ENCODE measurements around the gene XYLT2.

The XYLT2 gene

DNA sequence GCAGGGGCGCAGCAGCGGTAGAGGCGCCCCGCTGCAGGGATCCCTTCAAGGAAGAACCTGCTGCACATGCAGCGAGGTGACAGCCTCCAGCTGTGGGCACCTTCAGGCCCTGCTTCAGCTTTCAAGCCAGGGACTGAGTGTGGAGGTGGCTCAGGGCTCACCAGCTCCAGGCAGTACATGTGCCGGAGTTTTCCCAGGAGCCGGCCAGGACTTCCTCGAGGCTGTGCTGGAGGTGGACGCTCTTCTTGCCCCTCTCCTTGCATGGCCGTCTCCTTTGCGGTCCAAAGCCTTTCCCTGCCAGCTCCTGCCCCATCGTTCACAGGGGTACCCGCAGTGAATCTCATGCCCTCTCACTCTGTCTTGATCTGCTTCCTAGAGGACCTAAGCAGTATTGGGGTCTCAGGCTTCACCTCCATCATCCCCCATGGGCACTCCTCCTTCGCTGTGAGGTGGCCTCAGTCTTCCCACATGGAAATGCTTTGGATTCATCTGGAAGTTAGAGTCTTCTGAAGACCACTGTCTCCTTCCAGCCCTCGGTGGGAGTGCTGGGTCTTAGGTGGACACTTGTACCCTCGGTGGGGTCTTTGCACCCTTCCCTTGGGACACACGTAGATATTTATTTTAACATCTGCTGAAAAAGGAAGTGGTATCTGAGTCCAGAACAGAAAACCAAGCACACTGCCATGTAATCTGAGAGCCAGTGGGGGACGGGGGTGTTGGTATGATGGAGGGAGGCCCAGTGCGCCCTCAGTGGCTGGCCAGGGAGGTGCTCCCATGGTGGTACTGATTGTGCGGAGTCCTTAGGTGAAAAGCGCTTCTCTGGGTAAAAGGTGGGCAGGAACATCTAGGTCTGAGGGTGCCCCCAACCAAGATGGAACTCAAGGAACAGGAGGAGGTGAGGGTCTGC is 7.0 kb downstream of the XYLT2 start:
- Mint-ChIP-seq H3K27ac (peak overlapping the region in 1 of 2 donors; percentile 79), H3K4me1 (peaks cover 22% of the 10 kb centered on the region), H3K4me3 (no peak overlapping the region), H3K9me3 (no peaks in the 10 kb centered on the region), H3K27me3 (no peaks in the 10 kb centered on the region)
- no peak for ATAC-seq
- DNase-seq: no peak

DNA sequence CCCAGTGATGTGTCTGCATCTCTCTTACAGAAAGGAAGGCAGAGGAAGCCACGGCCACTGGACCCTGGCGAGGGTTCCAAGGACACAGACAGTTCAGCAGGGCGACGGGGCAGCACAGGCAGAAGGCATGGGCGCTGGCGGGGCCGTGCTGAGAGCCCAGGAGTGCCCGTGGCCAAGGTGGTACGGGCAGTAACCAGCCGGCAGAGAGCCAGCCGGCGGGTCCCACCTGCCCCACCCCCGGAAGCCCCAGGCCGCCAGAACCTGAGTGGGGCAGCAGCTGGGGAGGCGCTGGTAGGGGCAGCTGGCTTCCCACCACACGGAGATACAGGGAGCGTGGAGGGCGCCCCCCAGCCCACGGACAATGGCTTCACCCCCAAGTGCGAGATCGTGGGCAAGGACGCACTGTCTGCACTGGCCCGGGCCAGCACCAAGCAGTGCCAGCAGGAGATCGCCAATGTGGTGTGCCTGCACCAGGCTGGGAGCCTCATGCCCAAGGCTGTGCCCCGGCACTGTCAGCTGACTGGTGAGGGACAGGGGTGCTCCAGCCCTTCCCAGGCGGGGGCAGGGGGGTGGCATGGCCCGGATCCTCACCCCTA is 7.8 kb downstream of the XYLT2 start:
- Mint-ChIP-seq H3K27ac (no peak overlapping the region), H3K9me3 (no peaks in the 10 kb centered on the region), H3K4me1 (peaks cover 15% of the 10 kb centered on the region), H3K27me3 (no peaks in the 10 kb centered on the region), H3K4me3 (no peak overlapping the region)
- DNase-seq (no peak), ATAC-seq (peak; percentile 18)

DNA sequence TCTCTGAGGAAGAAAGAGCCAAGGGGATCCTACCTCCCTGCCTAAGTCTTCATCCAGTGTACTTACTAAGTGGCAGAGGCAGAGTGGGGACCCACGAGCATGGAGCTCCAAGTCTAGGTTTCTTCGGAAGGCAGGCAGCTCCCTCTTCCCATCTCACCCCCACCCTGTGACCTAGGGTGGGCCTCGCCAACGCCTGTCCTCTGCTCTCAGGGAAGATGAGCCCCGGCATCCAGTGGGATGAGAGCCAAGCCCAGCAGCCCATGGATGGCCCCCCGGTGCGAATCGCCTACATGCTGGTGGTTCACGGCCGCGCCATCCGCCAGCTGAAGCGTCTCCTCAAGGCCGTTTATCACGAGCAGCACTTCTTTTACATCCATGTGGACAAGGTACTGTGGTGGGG is 8.3 kb downstream of the XYLT2 start:
- H3K9me3 Mint-ChIP-seq: no peaks in the 10 kb centered on the region
- H3K4me3 Mint-ChIP-seq: peak overlapping the region in 1 of 2 donors; percentile 49
- DNase-seq (no peak), ATAC-seq (peak; percentile 6)
- H3K27me3 Mint-ChIP-seq: no peaks in the 10 kb centered on the region
- H3K4me1 Mint-ChIP-seq: peaks cover 10% of the 10 kb centered on the region
- peak overlapping the region in 1 of 2 donors; percentile 91 for H3K27ac Mint-ChIP-seq

DNA sequence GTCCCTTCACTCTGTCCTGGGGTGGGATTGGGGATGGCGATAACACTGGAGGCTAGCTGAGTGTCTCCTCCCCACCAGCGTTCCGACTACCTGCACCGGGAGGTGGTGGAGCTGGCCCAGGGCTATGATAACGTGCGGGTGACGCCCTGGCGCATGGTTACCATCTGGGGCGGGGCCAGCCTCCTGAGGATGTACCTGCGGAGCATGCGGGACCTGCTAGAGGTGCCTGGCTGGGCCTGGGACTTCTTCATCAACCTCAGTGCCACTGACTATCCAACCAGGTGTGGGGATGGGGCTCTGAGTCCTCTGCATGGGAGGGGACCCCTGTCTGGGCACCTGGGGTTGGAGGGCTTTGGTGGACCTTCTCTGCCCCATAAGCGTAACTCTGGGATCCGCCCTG is 8.8 kb downstream of the XYLT2 start:
- H3K4me1 Mint-ChIP-seq: peaks cover 8% of the 10 kb centered on the region
- no peaks in the 10 kb centered on the region for H3K27me3 Mint-ChIP-seq
- DNase-seq: no peak
- H3K4me3 Mint-ChIP-seq: no peak overlapping the region
- peak overlapping the region in 1 of 2 donors; percentile 91 for H3K27ac Mint-ChIP-seq
- H3K9me3 Mint-ChIP-seq: no peaks in the 10 kb centered on the region
- no peak for ATAC-seq

DNA sequence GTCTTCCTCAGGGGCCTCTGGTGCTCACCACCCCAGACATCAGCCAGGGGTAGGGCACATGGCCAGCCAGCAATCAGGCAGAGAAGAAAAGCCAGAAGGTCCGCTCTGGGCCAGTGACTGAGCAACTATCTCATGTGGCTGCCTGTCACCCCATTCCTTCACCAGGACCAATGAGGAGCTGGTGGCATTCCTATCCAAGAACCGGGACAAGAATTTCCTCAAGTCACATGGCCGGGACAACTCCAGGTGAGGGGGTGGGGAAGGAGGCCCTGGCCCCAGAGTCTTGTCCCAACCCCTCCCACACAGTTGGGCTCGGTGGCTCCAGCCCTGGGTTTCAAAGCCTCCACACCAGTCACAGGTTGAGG is 9.4 kb downstream of the XYLT2 start:
- no peak for DNase-seq
- H3K9me3 Mint-ChIP-seq: no peaks in the 10 kb centered on the region
- peaks cover 7% of the 10 kb centered on the region for H3K4me1 Mint-ChIP-seq
- H3K27ac Mint-ChIP-seq: peak overlapping the region in 1 of 2 donors; percentile 91
- no peak overlapping the region for H3K4me3 Mint-ChIP-seq
- ATAC-seq: no peak
- H3K27me3 Mint-ChIP-seq: no peaks in the 10 kb centered on the region

DNA sequence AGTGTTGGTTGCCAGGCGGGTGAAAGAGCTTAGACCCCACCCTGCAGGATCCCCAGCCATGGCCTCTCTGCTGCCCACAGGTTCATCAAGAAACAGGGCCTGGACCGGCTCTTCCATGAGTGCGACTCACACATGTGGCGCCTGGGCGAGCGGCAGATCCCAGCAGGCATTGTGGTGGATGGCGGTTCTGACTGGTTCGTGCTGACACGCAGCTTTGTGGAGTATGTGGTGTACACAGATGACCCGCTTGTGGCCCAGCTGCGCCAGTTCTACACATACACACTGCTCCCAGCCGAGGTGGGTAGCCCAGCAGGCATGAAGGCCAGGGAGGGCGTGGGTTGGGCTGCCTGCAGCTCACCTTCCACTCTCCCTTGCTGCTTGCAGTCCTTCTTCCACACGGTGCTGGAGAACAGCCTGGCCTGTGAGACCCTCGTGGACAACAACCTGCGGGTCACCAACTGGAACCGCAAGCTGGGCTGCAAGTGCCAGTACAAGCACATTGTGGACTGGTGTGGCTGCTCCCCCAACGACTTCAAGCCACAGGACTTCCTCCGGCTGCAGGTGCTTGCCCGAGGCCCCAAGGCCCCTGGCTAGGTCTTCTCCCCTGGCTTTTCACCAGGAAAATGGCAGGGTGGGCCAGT is 9.9 kb downstream of the XYLT2 start:
- Mint-ChIP-seq H3K27me3 (no peaks in the 10 kb centered on the region), H3K27ac (no peak overlapping the region), H3K4me1 (peaks cover 2% of the 10 kb centered on the region), H3K4me3 (no peak overlapping the region), H3K9me3 (no peaks in the 10 kb centered on the region)
- no peak for ATAC-seq
- peak in 1 of 2 donors; percentile 7 for DNase-seq

DNA sequence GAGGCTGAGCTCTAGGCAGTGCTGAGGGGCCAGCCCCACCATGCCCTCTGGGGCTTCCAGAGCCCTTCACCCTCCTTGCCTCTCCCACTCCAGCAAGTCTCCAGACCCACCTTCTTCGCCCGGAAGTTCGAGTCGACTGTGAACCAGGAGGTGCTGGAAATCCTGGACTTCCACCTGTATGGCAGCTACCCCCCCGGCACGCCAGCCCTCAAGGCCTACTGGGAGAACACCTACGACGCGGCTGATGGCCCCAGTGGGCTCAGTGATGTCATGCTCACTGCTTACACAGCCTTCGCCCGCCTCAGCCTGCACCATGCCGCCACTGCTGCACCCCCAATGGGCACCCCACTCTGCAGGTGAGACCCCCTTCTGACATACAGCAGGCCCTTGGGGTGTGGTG is 10.5 kb downstream of the XYLT2 start:
- no peaks in the 10 kb centered on the region for H3K4me1 Mint-ChIP-seq

DNA sequence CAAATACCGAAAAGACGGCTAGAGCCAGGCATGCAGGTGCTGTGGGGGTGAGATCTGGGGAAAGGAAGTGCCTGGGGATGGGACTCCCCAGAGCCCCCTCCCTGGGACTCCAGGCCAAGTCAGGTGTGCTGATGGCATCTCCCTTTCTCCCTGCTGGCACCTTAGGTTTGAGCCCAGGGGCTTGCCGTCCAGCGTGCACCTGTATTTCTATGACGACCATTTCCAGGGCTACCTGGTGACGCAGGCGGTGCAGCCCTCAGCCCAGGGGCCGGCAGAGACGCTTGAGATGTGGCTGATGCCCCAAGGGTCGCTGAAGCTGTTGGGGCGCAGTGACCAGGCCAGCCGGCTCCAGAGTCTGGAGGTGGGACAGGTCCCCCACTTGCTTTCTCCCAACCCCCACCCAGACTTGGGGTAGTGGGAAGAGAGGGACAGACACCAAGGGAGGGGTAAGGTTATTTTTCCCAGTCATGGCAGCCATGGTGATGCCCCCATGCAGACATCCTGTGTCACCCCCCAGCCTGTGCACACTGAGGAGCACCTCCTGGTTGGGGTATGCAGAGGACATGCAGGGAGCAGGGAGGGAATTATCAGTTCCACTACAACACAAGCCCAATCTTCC is 11.1 kb downstream of the XYLT2 start:
- DNase-seq (no peak), ATAC-seq (no peak)
- no peaks in the 10 kb centered on the region for H3K27me3 Mint-ChIP-seq
- no peaks in the 10 kb centered on the region for H3K9me3 Mint-ChIP-seq
- peaks cover 4% of the 10 kb centered on the region for H3K4me1 Mint-ChIP-seq
- H3K27ac Mint-ChIP-seq: no peak overlapping the region
- no peak overlapping the region for H3K4me3 Mint-ChIP-seq

More for the DNA sequence above, 10.5 kb downstream of the XYLT2 start:
- Mint-ChIP-seq H3K4me3 (no peak overlapping the region), H3K9me3 (no peaks in the 10 kb centered on the region), H3K27ac (no peak overlapping the region), H3K27me3 (no peaks in the 10 kb centered on the region)
- ATAC-seq (no peak), DNase-seq (no peak)

DNA sequence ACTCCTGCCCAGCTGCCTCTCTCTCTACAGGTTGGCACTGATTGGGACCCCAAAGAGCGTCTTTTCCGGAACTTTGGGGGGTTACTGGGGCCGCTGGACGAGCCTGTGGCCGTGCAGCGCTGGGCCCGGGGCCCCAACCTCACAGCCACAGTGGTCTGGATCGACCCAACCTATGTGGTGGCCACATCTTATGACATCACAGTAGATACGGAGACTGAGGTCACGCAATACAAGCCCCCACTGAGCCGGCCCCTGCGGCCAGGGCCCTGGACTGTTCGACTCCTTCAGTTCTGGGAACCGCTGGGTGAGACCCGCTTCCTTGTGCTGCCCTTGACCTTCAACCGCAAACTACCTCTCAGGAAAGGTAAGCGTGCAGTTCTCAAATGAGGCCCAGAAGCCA is 12.3 kb downstream of the XYLT2 start:
- no peak for ATAC-seq
- Mint-ChIP-seq H3K4me3 (no peak overlapping the region), H3K27me3 (no peaks in the 10 kb centered on the region), H3K9me3 (no peaks in the 10 kb centered on the region), H3K27ac (peak overlapping the region in 1 of 2 donors; percentile 72), H3K4me1 (peaks cover 14% of the 10 kb centered on the region)
- DNase-seq: no peak

DNA sequence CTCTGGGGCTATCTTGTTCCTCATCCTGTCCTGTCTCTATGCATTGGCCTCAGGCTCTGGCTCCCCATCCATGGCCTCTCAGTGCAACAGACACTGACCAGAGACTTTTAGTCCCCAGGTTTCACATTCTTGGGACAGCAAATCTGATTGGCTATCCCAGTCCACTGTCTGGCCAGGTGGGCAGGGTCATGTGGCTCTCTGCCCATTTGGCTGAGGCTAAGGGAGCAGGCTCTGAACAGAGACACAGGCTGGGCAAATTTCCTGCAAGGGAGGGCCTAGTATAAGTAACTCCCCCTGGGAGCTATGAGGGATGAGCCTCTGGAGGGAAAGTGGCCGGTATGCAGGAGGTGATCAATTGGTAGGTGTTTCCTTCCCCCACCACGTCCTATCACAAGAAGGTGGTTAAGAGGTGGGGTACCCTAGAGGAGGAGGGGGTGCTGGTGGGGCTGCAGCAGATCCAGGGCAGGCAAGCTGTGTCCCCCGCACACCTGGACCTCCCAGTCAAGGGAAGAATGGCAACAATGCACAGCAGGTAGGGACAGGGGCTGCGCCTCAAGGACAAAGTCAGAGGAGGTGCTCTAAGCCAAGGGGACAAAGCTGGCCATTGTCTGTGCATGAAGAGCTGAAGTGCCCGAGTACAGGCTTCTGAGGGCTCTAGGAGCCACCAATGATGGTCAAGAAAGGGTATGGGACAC is 13.2 kb downstream of the XYLT2 start:
- H3K9me3 Mint-ChIP-seq: no peaks in the 10 kb centered on the region
- DNase-seq (no peak), ATAC-seq (no peak)
- peak overlapping the region in 1 of 2 donors; percentile 29 for H3K27ac Mint-ChIP-seq
- H3K27me3 Mint-ChIP-seq: no peaks in the 10 kb centered on the region
- H3K4me1 Mint-ChIP-seq: peaks cover 19% of the 10 kb centered on the region
- H3K4me3 Mint-ChIP-seq: no peak overlapping the region

DNA sequence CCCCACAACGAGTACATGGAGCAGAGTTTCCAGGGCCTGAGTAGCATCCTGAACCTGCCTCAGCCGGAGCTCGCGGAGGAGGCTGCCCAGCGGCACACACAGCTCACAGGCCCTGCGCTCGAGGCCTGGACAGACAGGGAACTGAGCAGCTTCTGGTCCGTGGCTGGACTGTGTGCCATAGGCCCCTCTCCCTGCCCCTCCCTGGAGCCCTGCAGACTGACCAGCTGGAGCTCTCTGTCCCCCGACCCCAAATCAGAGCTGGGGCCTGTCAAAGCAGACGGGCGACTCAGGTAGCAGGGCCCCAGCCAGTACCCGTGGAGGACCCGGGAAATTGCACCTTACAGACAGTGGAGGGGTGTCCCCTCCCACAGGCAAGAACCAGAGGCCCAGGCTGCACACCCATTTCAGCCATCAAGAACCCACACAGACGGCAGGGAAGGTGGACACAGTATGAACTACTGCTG is 14.1 kb downstream of the XYLT2 start:
- no peak for ATAC-seq
- peak in 1 of 2 donors; percentile 9 for DNase-seq
- H3K27ac Mint-ChIP-seq: no peak overlapping the region
- H3K9me3 Mint-ChIP-seq: no peaks in the 10 kb centered on the region
- H3K27me3 Mint-ChIP-seq: no peaks in the 10 kb centered on the region
- peaks cover 19% of the 10 kb centered on the region for H3K4me1 Mint-ChIP-seq
- H3K4me3 Mint-ChIP-seq: no peak overlapping the region

DNA sequence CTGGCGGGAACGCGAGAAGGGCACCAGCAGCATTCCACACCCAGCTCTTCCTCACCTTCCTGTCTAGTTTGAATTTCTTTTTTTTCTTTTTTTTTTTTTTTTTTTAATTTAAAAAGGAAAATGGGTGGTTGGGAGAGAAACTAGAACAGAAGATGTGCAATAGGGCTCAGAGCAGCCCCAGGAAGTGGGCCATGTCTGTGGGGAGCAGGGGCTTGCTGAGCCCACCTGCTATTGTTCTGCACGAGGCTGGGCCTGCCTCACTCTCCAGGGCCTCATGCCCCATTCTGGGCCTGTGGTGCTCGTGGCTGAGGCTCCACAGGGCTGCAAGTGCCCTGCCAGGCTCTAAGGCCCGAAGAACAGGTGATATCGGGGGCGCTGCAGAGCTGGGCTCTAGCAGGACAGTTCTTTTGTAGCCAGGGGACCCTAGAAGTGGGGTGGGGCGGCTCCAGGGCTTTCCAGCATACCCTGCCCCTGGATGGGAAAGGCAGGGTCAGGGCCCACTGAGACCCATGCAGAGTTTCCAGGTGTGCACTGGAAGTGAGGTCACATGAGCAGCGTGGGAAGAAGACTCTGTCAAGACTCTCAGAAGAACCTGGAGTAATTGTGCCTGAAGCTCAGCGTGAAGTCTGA is 14.7 kb downstream of the XYLT2 start:
- H3K4me3 Mint-ChIP-seq: no peak overlapping the region
- DNase-seq: peak in 1 of 2 donors; percentile 8
- peaks cover 19% of the 10 kb centered on the region for H3K4me1 Mint-ChIP-seq
- ATAC-seq: no peak
- no peaks in the 10 kb centered on the region for H3K9me3 Mint-ChIP-seq
- no peaks in the 10 kb centered on the region for H3K27me3 Mint-ChIP-seq
- peak overlapping the region; percentile 56 to 57 for H3K27ac Mint-ChIP-seq

DNA sequence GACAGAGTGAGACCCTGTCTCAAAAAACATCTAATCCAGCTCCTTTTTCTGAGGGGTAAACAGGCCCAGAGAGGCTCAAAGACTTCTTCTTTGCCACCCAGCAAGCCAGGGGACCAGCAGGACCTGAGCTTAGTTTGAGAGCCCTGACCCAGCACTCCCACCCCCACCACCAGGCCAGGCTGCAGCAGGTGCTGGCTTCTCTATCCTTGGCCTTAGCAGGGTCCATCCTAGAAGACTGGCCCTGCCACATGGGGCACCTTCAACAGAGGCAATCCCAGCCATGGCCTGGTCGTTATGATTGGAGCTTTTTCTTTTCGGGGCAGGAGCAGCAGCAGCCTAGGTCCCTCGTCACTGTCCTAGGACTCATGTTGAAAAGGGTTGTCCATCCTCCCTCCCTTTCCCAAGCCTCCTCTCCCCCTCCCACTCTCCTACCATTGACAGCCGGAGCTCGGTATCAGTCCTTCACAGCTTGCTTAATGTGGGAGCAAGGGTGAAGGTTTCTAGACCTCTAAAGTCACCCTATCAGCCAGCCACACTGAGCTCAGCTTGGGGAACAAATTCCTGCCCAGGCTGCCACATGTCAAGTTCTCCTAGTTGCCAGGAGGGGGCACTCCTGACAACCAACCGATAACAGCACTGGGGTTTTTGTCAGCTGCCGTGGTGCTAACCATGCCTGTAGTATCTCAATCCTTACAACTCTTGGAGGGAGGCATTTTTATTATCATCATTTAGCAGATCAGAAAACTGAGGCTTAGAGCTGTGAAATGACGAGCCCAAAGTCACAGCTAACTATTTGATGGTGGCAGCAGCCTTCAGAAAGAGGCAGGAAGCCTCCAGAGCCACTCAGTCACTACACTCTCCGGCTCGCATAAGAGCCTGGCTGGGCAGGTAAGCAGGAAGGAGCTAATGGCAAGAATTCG is 15.9 kb downstream of the XYLT2 start:
- Mint-ChIP-seq H3K27me3 (no peaks in the 10 kb centered on the region), H3K9me3 (no peaks in the 10 kb centered on the region), H3K4me1 (peaks cover 19% of the 10 kb centered on the region), H3K4me3 (no peak overlapping the region), H3K27ac (peak overlapping the region; percentile 32 to 85)
- peak; percentile 83 for ATAC-seq
- peak; percentile 47 to 55 for DNase-seq

DNA sequence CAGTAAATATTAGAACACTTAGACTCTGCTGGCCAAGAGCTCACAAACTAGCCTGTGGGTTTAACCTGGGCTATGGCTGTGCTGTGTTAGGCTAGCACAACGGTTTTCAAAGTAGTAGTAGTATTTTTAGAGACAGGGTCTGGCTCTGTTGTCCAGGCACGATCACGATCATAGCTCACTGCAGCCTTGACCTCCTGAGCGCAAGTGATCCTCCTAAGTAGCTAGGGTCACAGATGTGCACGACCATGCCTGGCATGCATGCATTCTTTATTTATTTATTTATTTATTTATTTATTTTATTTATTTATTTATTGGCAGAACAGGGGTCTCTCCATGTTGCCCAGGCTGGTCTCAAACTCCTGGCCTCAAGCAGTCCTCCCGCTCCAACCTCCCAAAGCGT is 16.7 kb downstream of the XYLT2 start:
- Mint-ChIP-seq H3K27ac (no peak overlapping the region), H3K4me3 (no peak overlapping the region)

More for the DNA sequence above, 16.7 kb downstream of the XYLT2 start:
- no peak for ATAC-seq
- Mint-ChIP-seq H3K4me1 (peaks cover 19% of the 10 kb centered on the region), H3K27me3 (no peaks in the 10 kb centered on the region), H3K9me3 (no peaks in the 10 kb centered on the region)
- DNase-seq: no peak

Measured in stimulated activated naive CD8-positive, alpha-beta T cell treated with anti-CD3 and anti-CD28 coated beads, Interleukin-15, amount 100 ng/mL, for 72 hours (primary cell).